Ureter (tissue), 1 donor: Measurements from ENCODE around the gene UBAP2L. TPM values are rescaled to one million over a fixed set of nuclear protein-coding genes. Genes with fewer than 3 reads are reported as not detected.
A peak's percentile ranks its signal among the peaks of the same experiment; 100 is the strongest.
"Not testable (repeated sequence)": the region's sequence is repeated elsewhere in the genome, so short reads cannot be mapped to it uniquely, and the experiment has no call there.

Source experiments
- DNase-seq: peaks from one replicate; pipeline ENCODE4 v3.0.0-alpha.2; 2020; ENCODE audit warnings: low spot score
- total RNA-seq: library from RNA; stranded (reverse); gene quantifications from one replicate; pipeline ENCODE4 v1.2.4, GENCODE V29; 2023
- donor health status: DM: yes; HTN: yes; CAD: no.

Gene UBAP2L
- total RNA-seq, 1 donor from 2014 or later = 195 TPM

DNA sequence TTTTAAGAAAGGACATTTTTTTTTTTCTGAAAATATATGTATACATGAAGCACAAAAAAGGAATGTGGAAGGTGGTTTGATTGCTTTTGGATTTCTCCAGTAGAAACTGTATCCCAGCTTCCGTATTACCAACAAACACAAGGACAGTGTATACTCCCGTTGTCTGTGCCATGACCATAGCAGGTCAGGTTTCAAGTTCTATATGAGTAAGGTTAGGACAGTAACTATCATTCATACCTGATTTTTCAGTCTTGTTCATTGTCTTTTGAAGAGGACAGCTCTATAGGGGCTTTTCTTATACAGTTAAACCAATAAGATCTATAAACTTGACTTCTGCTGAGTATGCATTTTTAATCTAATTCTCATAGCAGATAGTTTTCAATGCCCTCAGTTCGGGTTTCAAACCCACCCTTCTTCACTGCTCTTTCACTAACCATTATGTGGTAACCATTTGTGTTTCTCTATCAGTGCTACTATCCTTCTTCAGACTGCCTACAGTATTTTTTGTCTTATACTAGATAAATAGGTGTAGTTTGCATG is 19.6 kb downstream of the UBAP2L start:
- DNase-seq = no peak

DNA sequence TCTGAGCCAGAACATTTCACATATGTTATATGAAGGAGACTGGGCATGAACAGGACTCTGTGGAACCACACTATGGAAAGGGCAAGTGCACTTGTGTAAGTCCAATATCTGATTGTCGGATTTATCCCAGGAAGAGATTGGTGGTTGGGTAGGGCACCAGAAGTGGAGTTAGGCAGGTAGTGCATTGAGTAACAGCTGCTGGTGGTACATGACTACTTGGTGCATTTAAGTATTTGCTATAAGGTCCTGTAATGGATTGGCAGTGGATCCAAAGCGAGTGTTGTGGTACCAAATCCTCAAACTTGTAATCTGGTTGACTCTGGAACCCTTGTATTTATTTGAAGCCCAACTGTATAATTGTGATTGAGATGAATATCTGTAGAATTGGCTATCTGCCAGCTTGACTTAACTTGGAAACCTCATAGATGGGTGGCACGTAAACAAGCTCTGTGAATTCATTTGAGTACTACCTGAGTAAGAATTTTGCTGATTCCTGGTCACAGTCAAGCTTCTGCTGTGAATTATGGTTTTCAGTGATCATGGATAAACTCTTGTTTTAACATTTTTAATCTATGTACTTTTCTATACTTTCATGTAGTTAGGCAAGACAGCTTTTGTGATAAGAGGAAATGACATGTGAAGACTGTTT is 21.1 kb downstream of the UBAP2L start:
- no peak for DNase-seq

DNA sequence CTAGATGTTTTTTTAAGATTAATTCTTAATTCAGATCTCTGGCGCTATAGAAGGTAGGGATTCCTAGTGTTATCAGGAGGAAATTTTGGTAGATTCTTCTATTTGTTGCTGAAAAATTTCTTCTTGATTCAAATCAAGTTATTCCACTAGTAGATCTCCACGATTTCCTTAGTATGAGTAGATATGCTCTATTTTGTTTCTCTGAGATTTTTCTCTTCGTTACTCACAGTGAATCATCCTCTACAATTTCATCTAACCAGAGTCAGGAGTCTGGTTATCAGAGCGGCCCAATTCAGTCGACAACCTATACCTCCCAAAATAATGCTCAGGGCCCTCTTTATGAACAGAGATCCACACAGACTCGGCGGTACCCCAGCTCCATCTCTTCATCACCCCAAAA is 32.9 kb downstream of the UBAP2L start:
- DNase-seq = no peak

DNA sequence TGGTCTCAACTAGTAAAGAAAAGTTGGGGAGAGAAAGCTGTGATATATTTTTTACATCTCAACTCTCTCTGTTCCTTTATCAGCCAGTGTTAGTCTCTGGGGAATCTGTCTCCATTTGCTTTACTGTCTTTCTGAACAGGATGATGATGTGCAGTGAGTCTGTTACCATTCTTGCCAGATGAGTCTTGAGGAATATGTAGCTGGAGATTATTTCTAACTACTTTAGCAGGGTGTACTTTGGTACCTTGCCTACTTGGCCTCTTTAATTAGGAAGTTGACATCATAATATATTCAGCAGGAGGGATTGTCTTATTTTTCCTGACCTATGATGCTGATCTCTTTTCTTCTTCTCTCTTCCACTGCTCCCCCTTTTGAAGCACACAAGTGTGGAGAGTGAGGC is 35.9 kb downstream of the UBAP2L start:
- DNase-seq = no peak

DNA sequence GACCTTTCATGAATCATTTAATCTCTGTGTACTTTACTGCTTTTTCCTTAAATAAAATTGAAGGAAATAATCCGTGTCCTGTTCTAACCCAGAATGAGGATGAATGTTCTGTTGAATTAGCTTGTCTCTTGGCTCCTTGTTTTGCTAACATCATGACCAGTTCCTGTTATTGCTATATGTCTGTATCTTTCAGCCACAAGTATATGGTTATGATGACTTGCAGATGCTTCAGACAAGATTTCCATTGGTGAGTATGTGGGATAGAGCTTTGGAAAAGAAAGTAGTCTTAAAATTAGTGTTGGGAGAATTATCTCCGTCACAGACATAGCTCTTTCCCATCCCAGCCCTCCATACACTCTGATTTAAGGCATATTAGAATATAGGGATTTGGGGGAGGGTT is 38.0 kb downstream of the UBAP2L start:
- DNase-seq = no peak

DNA sequence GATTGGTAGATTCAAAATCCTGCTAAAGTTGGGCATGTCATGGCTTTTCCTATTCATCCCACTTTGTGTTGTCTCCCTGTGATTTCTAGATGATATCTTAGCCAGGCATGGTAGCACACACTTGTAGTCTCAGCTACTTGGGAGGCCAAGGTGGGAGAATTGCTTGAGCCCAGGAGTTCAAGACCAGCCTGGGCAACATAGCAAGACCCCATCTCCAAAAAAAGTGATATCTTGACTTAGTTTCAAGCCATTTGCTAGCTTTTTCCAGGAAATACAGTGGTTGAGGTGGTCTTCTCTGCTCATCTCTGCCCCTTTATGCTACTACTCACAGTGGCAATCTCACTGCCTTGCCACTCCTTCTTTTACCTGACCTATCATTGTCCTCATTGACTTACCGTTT is 39.4 kb downstream of the UBAP2L start:
- DNase-seq = no peak

DNA sequence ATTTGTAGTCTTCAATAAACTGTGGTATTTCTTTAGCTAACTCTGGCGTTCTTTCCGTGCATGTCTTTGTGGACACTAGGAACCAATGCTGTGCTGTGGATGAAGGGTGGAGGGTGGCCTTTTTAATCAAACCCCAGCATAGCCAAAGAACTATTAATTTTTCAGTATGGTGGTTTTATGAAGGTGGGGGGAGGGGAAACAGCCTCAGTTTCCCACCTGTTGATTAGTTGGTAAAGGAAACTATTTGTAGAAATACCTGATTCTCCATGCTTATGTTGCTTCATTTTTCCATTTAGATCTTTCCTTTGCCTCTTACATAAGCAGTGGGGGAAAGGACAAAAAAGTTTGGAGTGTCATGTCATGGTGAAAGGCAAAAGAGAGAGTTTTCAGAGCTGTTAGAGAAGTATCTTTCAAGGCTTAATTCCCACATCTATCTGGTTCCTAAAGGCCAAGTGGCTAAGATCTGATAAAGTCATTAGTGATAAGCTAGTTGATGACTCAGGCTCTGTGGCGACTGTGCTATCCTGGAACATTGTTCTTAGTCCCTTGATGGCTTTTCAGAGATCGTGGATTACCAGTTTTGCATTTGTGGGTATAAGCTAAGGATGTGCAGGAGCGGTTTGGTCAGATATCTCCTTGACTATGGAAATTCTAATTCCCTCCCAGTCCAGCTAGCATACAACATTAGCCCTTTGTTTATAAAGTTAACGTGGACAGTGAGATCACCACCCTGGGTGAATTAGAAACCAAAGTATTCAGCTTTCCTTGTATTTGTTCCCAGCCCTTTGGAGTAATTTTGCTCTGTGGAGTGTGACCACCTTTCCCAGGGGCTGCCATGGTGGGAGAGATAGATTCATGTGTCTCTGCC is 42.9 kb downstream of the UBAP2L start:
- no peak for DNase-seq

DNA sequence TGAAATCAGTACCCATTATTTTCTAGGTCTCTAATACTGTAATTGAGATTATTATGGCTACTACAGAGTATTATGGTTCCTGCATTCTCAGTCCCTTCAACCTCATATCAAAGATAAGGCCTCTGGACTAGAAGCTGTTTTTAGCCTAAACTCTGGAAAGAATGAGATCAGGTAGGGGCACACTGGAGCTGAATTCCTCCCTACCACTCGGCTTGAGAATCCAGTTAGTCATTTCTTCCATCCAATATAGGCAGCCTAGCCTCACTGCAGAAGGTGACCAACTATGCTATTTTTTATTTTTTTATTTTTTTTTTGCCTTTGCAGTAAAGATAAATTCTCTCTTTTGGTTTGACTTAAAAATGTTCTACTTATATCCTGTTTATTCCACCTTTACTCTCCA is 43.7 kb downstream of the UBAP2L start:
- no peak for DNase-seq

DNA sequence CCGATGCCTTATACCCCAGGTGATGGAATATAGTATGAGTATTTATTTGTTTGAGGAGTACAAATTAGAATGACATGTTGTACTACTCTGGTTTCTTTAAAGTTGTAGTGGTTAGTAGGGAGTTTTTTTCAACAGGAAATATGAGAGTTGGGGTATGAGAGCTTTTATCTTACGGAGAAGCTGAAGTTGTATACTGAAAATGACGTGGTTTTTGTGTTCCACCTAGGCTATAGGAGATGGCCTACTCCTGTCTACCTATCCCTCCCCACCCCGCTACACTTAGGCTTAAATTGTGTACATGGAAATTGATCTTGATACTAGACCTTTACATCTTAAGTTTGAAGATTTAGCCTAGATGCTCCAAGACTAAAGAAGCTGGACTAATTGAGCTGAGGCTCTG is 44.8 kb downstream of the UBAP2L start:
- DNase-seq = no peak

DNA sequence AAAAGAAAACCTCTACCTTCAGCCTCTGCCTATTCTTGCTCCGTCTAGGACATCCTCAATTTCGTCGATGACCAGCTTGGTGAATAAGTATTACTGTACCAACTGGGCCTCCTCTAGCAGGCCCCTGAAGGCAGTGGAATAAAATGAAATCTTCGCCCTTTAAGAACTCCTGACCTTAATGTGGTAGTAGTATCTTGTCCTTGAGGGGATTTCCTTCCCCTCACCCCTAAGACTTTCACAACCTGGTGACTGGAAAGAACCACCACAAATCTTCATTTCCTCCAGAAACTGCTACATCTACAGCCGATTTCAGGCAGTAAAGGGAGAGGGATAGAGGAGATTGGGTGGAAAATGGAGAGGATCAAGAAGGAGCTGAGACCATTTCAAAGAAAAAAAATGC is 50.1 kb downstream of the UBAP2L start:
- no peak for DNase-seq

DNA sequence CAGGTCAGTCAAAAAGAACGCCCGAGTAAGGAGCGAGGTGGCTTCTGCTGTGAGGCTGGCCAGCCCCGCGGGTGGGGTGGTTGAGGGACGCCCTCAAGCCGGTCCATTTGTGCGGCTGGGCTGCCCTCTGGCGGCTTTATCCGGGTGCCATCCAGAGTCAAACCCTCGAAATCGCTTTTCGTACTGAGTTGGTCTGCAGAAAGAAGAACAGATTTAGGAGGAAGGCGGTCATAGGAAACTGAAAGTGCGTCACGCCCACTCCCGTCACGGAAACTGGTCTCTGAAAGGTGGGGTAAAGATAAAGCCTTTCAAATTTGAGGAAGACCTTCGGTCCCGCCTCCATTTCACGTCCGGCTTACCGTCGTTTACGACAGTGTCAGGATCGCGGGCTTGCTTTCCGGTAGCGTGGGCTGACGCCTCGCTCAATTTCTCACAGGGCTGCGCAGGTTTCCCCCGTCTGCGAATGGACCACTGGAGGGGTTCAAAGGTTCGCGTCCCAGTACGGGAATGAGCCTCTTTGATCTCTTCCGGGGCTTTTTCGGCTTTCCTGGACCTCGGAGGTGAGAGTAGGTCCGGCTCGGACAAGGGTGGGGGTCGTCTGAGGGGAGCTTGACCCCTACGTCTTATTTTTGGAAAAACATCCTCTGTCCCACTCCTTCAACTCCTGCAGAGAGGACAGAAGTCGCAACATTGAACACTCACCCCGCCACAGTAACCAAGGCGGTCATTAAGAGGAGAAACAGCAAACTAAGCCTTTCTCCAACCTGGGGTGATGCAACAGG is 51.7 kb downstream of the UBAP2L start, which contains the start of gene HAX1:
HAX1 (plus strand) TSS at position 413 of the 782 bp plus-strand sequence; CDS start at position 508, 95 bp downstream.
- peak; percentile 96 for DNase-seq

DNA sequence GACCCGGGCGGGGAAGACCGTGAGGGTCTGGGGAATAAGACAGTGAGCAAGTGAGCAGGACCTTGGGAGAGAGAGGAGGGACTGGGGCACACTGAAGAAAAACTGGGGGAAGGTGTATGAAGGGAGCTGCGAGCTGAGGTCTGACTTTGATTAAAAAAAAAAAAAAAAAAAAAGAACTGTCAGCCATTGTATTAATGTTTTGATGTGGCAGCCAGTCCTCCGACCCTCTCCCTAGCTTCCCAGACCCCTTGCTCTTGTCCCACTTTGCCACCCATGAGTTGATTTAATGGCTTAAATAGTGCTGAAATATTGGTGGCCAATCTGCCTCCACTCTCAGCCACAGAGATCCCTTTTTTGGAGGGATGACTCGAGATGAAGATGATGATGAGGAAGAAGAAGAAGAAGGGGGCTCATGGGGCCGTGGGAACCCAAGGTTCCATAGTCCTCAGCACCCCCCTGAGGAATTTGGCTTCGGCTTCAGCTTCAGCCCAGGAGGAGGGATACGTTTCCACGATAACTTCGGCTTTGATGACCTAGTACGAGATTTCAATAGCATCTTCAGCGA is 52.3 kb downstream of the UBAP2L start:
- DNase-seq = peak; percentile 49

DNA sequence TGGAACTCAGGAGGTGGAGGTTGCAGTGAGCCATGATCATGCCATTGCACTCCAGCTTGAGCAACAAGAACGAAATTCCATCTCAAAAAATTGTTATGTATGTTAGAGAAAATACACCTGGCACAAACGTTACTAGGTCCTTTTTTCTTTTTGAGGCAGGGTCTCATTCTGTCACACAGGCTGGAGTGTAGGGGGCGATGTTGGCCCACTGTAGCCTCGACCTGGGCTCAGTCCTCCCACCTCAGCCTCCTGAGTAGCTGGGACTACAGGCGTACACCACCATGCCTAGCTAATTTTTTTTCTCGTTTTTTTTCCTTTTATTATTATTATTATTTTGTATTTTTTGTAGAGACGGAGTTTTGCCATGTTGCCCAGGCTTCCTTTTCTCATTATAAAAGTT is 56.0 kb downstream of the UBAP2L start:
- no peak for DNase-seq

DNA sequence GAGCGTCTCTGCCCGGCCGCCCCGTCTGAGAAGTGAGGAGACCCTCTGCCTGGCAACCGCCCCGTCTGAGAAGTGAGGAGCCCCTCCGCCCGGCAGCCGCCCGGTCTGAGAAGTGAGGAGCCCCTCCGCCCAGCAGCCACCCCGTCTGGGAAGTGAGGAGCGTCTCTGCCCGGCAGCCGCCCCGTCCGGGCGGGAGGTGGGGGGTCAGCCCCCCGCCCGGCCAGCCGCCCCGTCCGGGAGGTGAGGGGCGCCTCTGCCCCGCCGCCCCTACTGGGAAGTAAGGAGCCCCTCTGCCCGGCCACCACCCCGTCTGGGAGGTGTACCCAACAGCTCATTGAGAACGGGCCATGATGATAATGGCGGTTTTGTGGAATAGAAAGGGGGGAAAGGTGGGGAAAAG is 66.8 kb downstream of the UBAP2L start:
- DNase-seq = not testable (repeated sequence)

DNA sequence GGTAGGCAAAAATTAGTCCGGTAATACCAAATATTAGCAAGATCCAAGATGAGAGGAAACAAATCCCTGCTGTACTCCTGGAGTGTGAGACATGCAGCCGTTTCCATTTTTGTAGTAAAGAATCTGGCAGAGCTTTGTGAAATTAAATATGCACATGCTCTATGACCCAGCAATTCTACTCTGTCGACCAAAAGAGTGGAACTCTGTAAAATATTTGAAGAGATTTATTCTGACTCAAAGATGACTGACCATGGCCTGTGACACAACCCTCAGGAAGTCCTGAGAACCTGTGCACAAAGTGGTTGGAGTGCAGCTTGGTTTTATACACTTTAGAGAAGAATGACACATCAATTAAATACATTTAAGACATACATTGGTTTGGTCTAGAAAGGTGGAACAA is 67.9 kb downstream of the UBAP2L start:
- DNase-seq = no peak

DNA sequence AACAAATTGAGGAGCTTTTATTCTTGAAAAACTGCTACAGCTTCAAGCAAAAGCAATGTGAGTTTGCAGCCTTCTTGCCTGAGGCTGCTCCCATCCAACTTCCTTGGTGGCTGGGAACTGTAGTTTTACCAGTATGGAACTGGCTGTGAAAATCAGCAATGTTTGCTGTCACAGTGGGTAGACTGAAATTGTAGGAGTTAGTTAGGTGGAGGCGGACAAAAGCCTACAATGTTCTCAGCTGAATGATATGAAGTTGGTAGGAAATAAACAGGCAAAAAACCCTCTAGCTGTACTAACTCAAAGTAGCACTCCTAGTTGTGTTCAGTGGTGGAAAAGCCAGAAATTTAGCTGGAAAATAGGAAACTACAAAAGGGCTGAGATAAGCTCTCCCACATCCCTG is 70.2 kb downstream of the UBAP2L start:
- DNase-seq = no peak

DNA sequence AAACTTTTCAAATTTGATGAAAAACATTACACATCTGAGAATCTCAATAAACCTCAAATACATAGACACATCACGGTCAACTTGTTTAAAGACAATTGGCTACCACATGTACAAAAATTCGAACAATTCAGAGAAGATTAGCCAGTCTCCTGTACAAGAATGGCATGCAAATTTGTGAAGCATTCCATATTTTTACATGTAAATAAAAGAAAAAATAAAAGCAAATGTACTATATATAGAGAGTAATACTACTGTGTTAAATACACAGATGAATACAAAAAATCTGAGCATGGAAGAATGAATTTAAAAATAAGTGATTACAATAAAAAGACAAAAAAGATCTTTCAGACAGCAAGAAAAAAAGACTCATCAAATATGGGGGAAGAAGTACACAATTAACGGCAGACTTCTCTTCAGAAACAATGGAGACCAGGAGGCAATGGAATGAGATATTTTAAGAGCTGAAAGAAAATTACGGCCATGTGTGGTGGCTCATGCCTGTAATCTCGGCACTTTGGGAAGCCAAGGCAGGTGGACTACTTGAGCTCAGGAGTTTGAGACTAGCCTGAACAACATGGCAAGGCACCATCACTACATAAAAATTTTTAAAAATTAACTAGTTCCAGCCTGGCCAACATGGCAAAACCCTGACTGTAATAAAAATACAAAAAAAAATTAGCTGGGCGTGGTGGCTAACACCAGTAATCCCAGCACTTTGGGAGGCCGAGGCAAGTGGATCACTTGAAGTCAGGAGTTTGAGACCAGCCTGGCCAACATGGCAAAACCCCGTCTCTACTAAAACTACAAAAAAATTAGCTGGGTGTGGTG is 74.9 kb downstream of the UBAP2L start:
- DNase-seq = no peak

DNA sequence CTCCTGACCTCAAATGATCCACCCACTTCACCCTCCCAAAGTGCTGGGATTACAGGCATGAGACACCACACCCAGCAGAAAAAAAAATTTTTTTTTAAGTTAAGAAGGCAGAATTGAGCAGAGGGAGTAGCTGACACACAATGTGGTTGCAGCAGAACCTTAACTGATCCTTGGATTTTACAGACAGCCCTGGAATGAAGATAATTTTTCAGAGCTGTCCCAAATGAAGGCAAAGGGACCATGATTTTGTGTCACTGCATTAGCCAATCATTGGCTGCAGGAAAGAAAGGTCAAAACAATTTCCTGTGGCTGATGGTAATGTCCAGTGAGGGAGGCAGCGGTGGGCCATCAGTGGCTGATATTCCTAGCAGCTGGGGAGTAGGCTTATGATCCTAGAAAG is 80.8 kb downstream of the UBAP2L start:
- DNase-seq = no peak

DNA sequence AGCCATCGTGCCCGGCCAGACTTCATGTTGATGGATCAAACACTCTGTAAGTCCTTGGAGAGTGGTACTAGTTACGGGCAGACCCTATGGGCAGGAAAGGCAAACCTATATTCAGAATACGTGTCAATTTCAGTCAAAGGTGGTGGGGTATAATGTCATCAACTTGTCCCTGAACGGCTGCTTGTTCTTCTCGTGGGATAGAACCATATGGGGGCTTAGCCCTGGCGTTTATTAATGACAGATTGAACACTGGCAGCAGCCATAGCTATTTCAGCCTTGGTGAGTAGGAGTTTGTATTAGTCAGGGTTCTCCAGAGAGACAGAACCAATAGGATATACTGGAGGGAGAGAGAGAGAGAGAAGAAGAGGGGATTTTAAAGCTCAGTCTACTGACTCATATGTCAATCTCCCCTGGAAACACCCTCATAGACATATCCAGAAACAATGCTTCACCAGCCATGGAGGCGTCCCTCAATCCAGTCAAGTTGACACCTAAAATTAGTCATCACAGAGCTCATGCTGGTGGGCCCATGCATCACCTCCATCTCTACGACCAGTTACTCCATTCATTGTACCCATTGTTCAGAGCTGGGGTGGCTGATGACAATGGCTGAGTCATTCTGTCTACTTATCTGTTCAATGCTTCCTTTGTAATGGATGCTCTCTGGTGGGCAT is 84.0 kb downstream of the UBAP2L start:
- no peak for DNase-seq

DNA sequence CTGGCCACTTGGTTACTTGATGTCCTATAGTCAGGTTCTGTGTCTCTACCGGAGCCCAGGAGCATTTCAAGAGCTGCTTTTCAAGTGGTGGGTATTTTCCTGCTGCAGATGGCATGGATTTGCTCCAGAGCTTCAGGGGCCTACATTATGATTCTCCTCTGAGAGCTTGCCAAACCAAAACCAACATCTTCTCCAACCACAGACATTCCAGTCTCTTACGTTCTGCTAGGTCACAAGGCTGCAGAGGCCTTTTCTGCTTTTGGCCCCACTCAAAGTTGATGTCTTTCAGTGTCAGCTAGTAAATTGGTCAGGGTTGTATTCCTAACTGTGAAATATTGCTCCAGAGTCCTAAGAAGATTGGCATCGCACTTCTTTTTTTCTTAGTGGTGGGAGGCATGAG is 85.4 kb downstream of the UBAP2L start:
- DNase-seq = no peak
